SU-DHL-6 (cell line): Measurements from ENCODE around the gene SLC4A3.

Source experiments
- H2AFZ ChIP-seq: fragments of 200-600 bp; sonication (generic); 2 replicates; pipeline ENCODE4 v1.6.1; 2014; ENCODE audit warnings: low read depth, mild to moderate bottlenecking, moderate library complexity, mixed read lengths, antibody characterized with exemption, low read length; ENCODE audit not compliant: severe bottlenecking
- H3F3A ChIP-seq: fragments of 200-600 bp; shearing (Covaris generic); 2 replicates; pipeline ENCODE4 v1.6.0; 2016; ENCODE audit warnings: antibody characterized with exemption, mild to moderate bottlenecking; ENCODE audit not compliant: insufficient read depth
- H3K27ac ChIP-seq: fragments of 200-600 bp; sonication (generic); 2 replicates; pipeline ENCODE4 v1.5.1; 2016; ENCODE audit warnings: low read depth, mild to moderate bottlenecking, low read length, moderate library complexity, mixed read lengths
- H3K27me3 ChIP-seq: fragments of 200-600 bp; sonication (generic), shearing (Covaris generic); 2 replicates; pipeline ENCODE4 v1.6.0; 2014; ENCODE audit warnings: mild to moderate bottlenecking, low read length
- H3K36me3 ChIP-seq: fragments of 200-600 bp; sonication (generic); 2 replicates; pipeline ENCODE4 v1.6.1; 2014; ENCODE audit warnings: mild to moderate bottlenecking, low read length, mixed read lengths
- H3K4me2 ChIP-seq: fragments of 300-600, 200-600 bp; shearing (Covaris generic), sonication (generic); 2 replicates; pipeline ENCODE4 v1.6.0; 2014; ENCODE audit warnings: low read length, low read depth, mild to moderate bottlenecking; ENCODE audit not compliant: poor library complexity, severe bottlenecking
- H3K4me3 ChIP-seq: fragments of 200-600 bp; sonication (generic); 2 replicates; pipeline ENCODE4 v1.5.1; 2014; ENCODE audit warnings: antibody characterized with exemption, low read length, mild to moderate bottlenecking, mixed read lengths; ENCODE audit not compliant: insufficient read depth, poor library complexity, severe bottlenecking
- H3K79me2 ChIP-seq: fragments of 200-600 bp; sonication (generic); 2 replicates; pipeline ENCODE4 v1.6.1; 2014; ENCODE audit warnings: mild to moderate bottlenecking, low read length, moderate library complexity; ENCODE audit not compliant: insufficient read depth
- H3K9ac ChIP-seq: fragments of 200-600 bp; sonication (generic); 2 replicates; pipeline ENCODE4 v1.7.0; 2014; ENCODE audit warnings: mild to moderate bottlenecking, low read length
- H3K9me2 ChIP-seq: fragments of 200-600 bp; sonication (generic); replicated peaks from 2 replicates; pipeline ENCODE4 v1.6.1; 2014; ENCODE audit warnings: low read length; ENCODE audit not compliant: insufficient read depth
- H3K9me3 ChIP-seq: fragments of 200-600 bp; sonication (generic); 2 replicates; pipeline ENCODE4 v1.6.1; 2014; ENCODE audit warnings: low read length, mixed read lengths; ENCODE audit not compliant: insufficient read depth
- H4K20me1 ChIP-seq: fragments of 200-600 bp; sonication (generic); 2 replicates; pipeline ENCODE4 v1.6.1; 2014; ENCODE audit warnings: low read depth, mild to moderate bottlenecking, antibody characterized with exemption, low read length, moderate library complexity, mixed read lengths
- CTCF ChIP-seq: fragments of 200-600 bp; sonication (generic); IDR thresholded peaks from one replicate; pipeline ENCODE4 v1.5.1; 2017; ENCODE audit warnings: antibody characterized with exemption, mild to moderate bottlenecking, low read length, moderate library complexity; ENCODE audit not compliant: insufficient read depth, poor library complexity, severe bottlenecking
- EZH2phosphoT487 ChIP-seq: fragments of 200-600 bp; sonication (generic), shearing (Covaris generic); conservative IDR thresholded peaks from 2 replicates; pipeline ENCODE4 v1.6.1; 2018; ENCODE audit warnings: mild to moderate bottlenecking, antibody characterized with exemption, low read length, moderate library complexity, mixed read lengths

Gene SLC4A3

GRCh38 chr2:219593154-219593553, 34.3 kb upstream of the SLC4A3 start:
- H4K20me1 ChIP-seq: no peaks in the 10 kb centered on the region

DNA sequence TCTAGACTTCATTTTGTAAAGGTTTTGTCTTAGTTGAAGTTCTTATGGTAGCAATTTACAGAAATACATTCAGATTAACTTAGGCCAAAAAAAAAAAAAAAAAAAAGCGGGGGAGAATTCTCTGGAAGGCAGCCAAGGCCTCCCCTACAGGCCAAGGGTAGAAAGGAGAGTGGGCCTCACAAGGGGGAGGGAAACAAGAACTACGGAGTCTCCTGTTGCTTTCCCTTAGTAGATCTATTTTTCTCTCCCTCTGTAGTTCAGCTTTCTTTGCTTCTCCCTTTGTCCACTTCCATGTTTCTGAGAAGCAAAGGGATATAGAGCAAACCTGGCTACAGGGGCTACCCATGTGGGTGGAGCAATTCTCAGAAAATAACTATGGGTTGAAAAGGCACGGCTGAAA, 32.2 kb upstream of the SLC4A3 start:
- Histone ChIP-seq H3K9me2 (no peaks in the 10 kb centered on the region), H3K9ac (no peak overlapping the region), H3K9me3 (no peaks in the 10 kb centered on the region), H3K36me3 (no peaks in the 10 kb centered on the region), H3K4me3 (no peak overlapping the region), H3K4me2 (no peak overlapping the region), H4K20me1 (no peaks in the 10 kb centered on the region), H3K27ac (no peak overlapping the region), H3F3A (no peaks in the 10 kb centered on the region), H3K27me3 (no peaks in the 10 kb centered on the region), H2AFZ (no peak overlapping the region), H3K79me2 (0 out of 2 replicates have a peak, but pooled peaks cover 9% of the 10 kb centered on the region)
- TF ChIP-seq CTCF (no peak), EZH2phosphoT487 (no peak)

More at GRCh38 chr2:219593154-219593553, 34.3 kb upstream of the SLC4A3 start:
- no peak overlapping the region for H3K4me3 ChIP-seq
- no peak overlapping the region for H3K4me2 ChIP-seq
- H2AFZ ChIP-seq: no peak overlapping the region
- no peaks in the 10 kb centered on the region for H3K36me3 ChIP-seq
- H3K9me2 ChIP-seq: no peaks in the 10 kb centered on the region
- H3K27me3 ChIP-seq: no peaks in the 10 kb centered on the region
- no peaks in the 10 kb centered on the region for H3K9me3 ChIP-seq
- no peak for TF ChIP-seq CTCF
- no peak for TF ChIP-seq EZH2phosphoT487
- H3K79me2 ChIP-seq: 0 out of 2 replicates have a peak, but pooled peaks cover 1% of the 10 kb centered on the region
- no peak overlapping the region for H3K9ac ChIP-seq
- H3F3A ChIP-seq: no peaks in the 10 kb centered on the region
- no peak overlapping the region for H3K27ac ChIP-seq

GRCh38 chr2:219596954-219597551, 30.4 kb upstream of the SLC4A3 start:
- peak overlapping the region; percentile 70 for H3K4me3 ChIP-seq
- peak overlapping the region; percentile 65 for H3K27ac ChIP-seq
- H3K9me2 ChIP-seq: no peaks in the 10 kb centered on the region
- peak overlapping the region; percentile 70 for H2AFZ ChIP-seq
- TF ChIP-seq CTCF (no peak), EZH2phosphoT487 (no peak)
- peak overlapping the region; percentile 76 for H3K4me2 ChIP-seq
- H3K9me3 ChIP-seq: no peaks in the 10 kb centered on the region
- no peaks in the 10 kb centered on the region for H3K27me3 ChIP-seq
- H3K79me2 ChIP-seq: 0 out of 2 replicates have a peak, but pooled peaks cover 9% of the 10 kb centered on the region
- no peaks in the 10 kb centered on the region for H3F3A ChIP-seq
- H3K9ac ChIP-seq: peak overlapping the region; percentile 66
- no peaks in the 10 kb centered on the region for H4K20me1 ChIP-seq
- no peaks in the 10 kb centered on the region for H3K36me3 ChIP-seq
